ENCODE results near the gene FNDC3B.

The FNDC3B gene

DNA sequence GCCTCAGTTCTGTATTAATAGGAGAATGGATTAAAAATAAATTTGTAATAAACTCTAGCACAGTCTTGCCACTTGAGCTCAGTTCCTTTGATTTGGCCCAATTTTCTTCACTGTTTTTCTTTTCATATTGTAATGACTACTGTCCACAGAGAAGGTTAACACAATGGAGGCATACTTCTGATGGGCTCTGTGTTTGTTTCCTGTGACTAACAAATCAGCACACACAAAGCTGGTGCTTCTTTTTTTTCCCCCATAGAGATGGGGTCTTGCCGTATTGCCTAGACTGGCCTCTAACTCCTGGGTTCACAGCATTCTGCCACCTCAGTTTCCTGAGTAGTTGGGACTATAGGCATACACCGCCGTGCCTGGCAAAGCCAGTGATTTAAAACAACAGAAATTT, 226.7 kb downstream of the FNDC3B start:
- Histone ChIP-seq H3K27me3 (ENCODE audit: insufficient read depth, low read length) (no peaks in the 10 kb centered on the region), H3K27ac (ENCODE audit: low read depth, low read length) (no peak overlapping the region), H3K9me3 (ENCODE audit: insufficient read depth, low read depth, low read length) (no peaks in the 10 kb centered on the region), H3K36me3 (ENCODE audit: insufficient read depth, low read length) (peaks cover 26% of the 10 kb centered on the region; the same call in 1 of the 2 replicates), H3K4me3 (ENCODE audit: low read length) (no peak overlapping the region), H3K4me1 (ENCODE audit: insufficient read depth, low read length) (peaks cover 20% of the 10 kb centered on the region), H3K9ac (ENCODE audit: low read depth, low read length) (no peak overlapping the region)
- WGBS = 88% methylated on average over 3 of the region's 3 CpGs

- H3K27ac ChIP-seq (ENCODE audit: low read depth, low read length) = no peak overlapping the region
- no peak overlapping the region for H3K4me3 ChIP-seq (ENCODE audit: low read length)
- H3K27me3 ChIP-seq (ENCODE audit: insufficient read depth, low read length) = no peaks in the 10 kb centered on the region
- peaks cover 21% of the 10 kb centered on the region; the same call in 1 of the 2 replicates for H3K36me3 ChIP-seq (ENCODE audit: insufficient read depth, low read length)
- no peaks in the 10 kb centered on the region for H3K9me3 ChIP-seq (ENCODE audit: insufficient read depth, low read depth, low read length)
- H3K4me1 ChIP-seq (ENCODE audit: insufficient read depth, low read length) = peaks cover 9% of the 10 kb centered on the region
- 97% methylated on average over 3 of the region's 3 CpGs for WGBS
- no peak overlapping the region for H3K9ac ChIP-seq (ENCODE audit: low read depth, low read length)
Observed at GRCh38 chr3:172268425-172268824, 229.0 kb downstream of the FNDC3B start.

GRCh38 chr3:172268868-172269267, 229.5 kb downstream of the FNDC3B start:
- no peak overlapping the region for H3K27ac ChIP-seq (ENCODE audit: low read depth, low read length)
- H3K4me1 ChIP-seq (ENCODE audit: insufficient read depth, low read length) = peaks cover 9% of the 10 kb centered on the region
- no peaks in the 10 kb centered on the region for H3K9me3 ChIP-seq (ENCODE audit: insufficient read depth, low read depth, low read length)
- H3K9ac ChIP-seq (ENCODE audit: low read depth, low read length) = no peak overlapping the region
- 93% methylated on average over 2 of the region's 2 CpGs for WGBS
- no peak overlapping the region for H3K4me3 ChIP-seq (ENCODE audit: low read length)
- H3K36me3 ChIP-seq (ENCODE audit: insufficient read depth, low read length) = peaks cover 17% of the 10 kb centered on the region; the same call in 1 of the 2 replicates
- no peaks in the 10 kb centered on the region for H3K27me3 ChIP-seq (ENCODE audit: insufficient read depth, low read length)

DNA sequence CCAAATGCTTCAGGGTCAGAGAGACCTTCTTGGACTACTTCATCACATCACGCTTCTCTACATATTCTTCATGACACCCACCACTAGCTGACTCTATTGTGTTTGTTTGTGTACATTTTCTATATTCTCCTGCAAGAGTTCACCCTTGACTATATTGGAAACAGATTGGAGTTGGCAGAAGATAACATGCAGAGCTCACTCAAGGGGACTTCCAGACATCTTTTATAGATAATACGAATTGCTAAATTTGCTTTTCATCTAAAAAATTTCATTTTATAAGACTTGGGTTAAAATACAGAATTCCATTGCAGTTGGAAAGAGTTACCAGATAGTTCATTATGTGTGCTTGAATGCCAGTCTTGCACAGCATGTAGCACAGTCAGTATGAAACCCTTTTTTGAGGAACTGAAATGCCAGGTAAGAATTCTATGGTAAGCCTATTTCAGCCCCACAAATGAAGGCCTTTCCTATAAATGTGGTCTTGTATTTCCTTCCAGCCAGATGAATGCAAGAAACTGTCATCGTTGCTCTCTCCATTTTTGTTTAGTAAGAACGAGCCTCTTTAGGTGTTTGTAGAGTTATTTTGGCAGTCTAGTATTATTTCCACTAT, 231.3 kb downstream of the FNDC3B start:
- H3K36me3 ChIP-seq (ENCODE audit: insufficient read depth, low read length) = peaks cover 10% of the 10 kb centered on the region; the same call in 1 of the 2 replicates
- peaks cover 7% of the 10 kb centered on the region for H3K4me1 ChIP-seq (ENCODE audit: insufficient read depth, low read length)
- no peak overlapping the region for H3K4me3 ChIP-seq (ENCODE audit: low read length)
- no peak overlapping the region for H3K27ac ChIP-seq (ENCODE audit: low read depth, low read length)
- no peaks in the 10 kb centered on the region for H3K27me3 ChIP-seq (ENCODE audit: insufficient read depth, low read length)
- H3K9me3 ChIP-seq (ENCODE audit: insufficient read depth, low read depth, low read length) = no peaks in the 10 kb centered on the region
- WGBS = 94% methylated on average over 3 of the region's 4 CpGs
- H3K9ac ChIP-seq (ENCODE audit: low read depth, low read length) = no peak overlapping the region

- Histone ChIP-seq H3K27me3 (ENCODE audit: insufficient read depth, low read length) (no peaks in the 10 kb centered on the region), H3K27ac (ENCODE audit: low read depth, low read length) (no peak overlapping the region)
- WGBS = 96% methylated on average over 8 of the region's 9 CpGs
Observed at GRCh38 chr3:172271386-172271976, 232.1 kb downstream of the FNDC3B start.

GRCh38 chr3:172272698-172273097, 233.3 kb downstream of the FNDC3B start:
- Histone ChIP-seq H3K9me3 (ENCODE audit: insufficient read depth, low read depth, low read length) (no peaks in the 10 kb centered on the region), H3K4me3 (ENCODE audit: low read length) (no peak overlapping the region), H3K9ac (ENCODE audit: low read depth, low read length) (no peak overlapping the region), H3K4me1 (ENCODE audit: insufficient read depth, low read length) (no peaks in the 10 kb centered on the region), H3K27ac (ENCODE audit: low read depth, low read length) (no peak overlapping the region), H3K27me3 (ENCODE audit: insufficient read depth, low read length) (no peaks in the 10 kb centered on the region), H3K36me3 (ENCODE audit: insufficient read depth, low read length) (peaks cover 3% of the 10 kb centered on the region; the same call in 1 of the 2 replicates)
- 100% methylated on average over 1 of the region's 2 CpGs for WGBS

More at GRCh38 chr3:172271386-172271976, 232.1 kb downstream of the FNDC3B start:
- H3K9me3 ChIP-seq (ENCODE audit: insufficient read depth, low read depth, low read length) = no peaks in the 10 kb centered on the region
- H3K36me3 ChIP-seq (ENCODE audit: insufficient read depth, low read length) = peaks cover 10% of the 10 kb centered on the region; the same call in 1 of the 2 replicates
- H3K9ac ChIP-seq (ENCODE audit: low read depth, low read length) = no peak overlapping the region
- no peaks in the 10 kb centered on the region for H3K4me1 ChIP-seq (ENCODE audit: insufficient read depth, low read length)
- H3K4me3 ChIP-seq (ENCODE audit: low read length) = no peak overlapping the region

GRCh38 chr3:172273378-172273777, 234.0 kb downstream of the FNDC3B start:
- H3K27ac ChIP-seq (ENCODE audit: low read depth, low read length) = no peak overlapping the region
- no peaks in the 10 kb centered on the region for H3K9me3 ChIP-seq (ENCODE audit: insufficient read depth, low read depth, low read length)
- H3K9ac ChIP-seq (ENCODE audit: low read depth, low read length) = no peak overlapping the region
- WGBS = 100% methylated on average over 1 of the region's 1 CpG
- H3K4me3 ChIP-seq (ENCODE audit: low read length) = no peak overlapping the region
- H3K4me1 ChIP-seq (ENCODE audit: insufficient read depth, low read length) = no peaks in the 10 kb centered on the region
- H3K27me3 ChIP-seq (ENCODE audit: insufficient read depth, low read length) = no peaks in the 10 kb centered on the region
- peaks cover 3% of the 10 kb centered on the region; the same call in 1 of the 2 replicates for H3K36me3 ChIP-seq (ENCODE audit: insufficient read depth, low read length)

DNA sequence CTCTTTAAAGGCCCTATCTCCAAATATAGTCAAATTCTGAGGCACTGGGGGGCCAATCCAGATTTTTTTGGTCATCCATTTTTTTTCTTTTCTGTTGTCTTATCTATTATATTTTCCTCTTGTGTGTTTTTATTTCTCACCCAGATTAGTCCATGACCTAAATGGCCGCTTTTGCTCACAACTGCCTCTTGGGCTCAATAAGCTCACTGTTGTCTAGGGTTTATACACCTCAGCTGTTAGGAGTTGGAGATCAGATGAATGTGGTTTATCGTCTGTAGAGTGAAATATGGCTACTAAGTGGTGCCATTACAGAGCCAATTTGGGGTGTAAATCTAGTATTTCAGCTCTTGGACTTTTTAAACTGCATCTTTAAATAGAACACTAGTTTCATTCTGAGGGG, 235.5 kb downstream of the FNDC3B start:
- Histone ChIP-seq H3K9ac (ENCODE audit: low read depth, low read length) (no peak overlapping the region), H3K4me1 (ENCODE audit: insufficient read depth, low read length) (no peaks in the 10 kb centered on the region; the same call in 1 of the 2 replicates), H3K27ac (ENCODE audit: low read depth, low read length) (no peak overlapping the region), H3K27me3 (ENCODE audit: insufficient read depth, low read length) (no peaks in the 10 kb centered on the region), H3K4me3 (ENCODE audit: low read length) (no peak overlapping the region), H3K36me3 (ENCODE audit: insufficient read depth, low read length) (peaks cover 3% of the 10 kb centered on the region; the same call in 1 of the 2 replicates), H3K9me3 (ENCODE audit: insufficient read depth, low read depth, low read length) (no peaks in the 10 kb centered on the region)
- WGBS = 98% methylated on average over 2 of the region's 2 CpGs

DNA sequence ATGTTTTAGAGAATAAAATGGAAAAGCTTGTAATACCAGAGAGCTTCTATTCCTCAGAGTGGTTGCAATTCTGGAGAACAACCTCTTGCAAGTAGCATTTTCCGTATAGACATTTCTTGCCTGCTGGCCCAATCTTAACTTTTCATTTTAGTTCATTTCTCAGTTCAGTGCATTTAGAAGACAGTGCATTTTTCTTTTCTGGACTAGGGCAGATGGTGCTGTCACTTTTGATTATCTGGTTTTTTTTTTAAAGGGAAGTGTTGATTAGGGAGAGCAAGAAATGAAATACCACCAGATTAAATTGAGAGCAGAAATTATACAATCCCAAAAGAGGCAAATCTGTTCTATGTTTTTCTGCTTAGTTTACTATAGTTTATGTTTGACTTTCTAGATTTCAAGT, 236.2 kb downstream of the FNDC3B start:
- Histone ChIP-seq H3K27ac (ENCODE audit: low read depth, low read length) (no peak overlapping the region), H3K9me3 (ENCODE audit: insufficient read depth, low read depth, low read length) (no peaks in the 10 kb centered on the region), H3K36me3 (ENCODE audit: insufficient read depth, low read length) (peaks cover 3% of the 10 kb centered on the region; the same call in 1 of the 2 replicates), H3K4me3 (ENCODE audit: low read length) (no peak overlapping the region), H3K4me1 (ENCODE audit: insufficient read depth, low read length) (no peaks in the 10 kb centered on the region; the same call in 1 of the 2 replicates), H3K9ac (ENCODE audit: low read depth, low read length) (no peak overlapping the region), H3K27me3 (ENCODE audit: insufficient read depth, low read length) (no peaks in the 10 kb centered on the region)
- WGBS = 96% methylated on average over 1 of the region's 1 CpG

GRCh38 chr3:172276103-172276502, 236.7 kb downstream of the FNDC3B start:
- Histone ChIP-seq H3K4me1 (ENCODE audit: insufficient read depth, low read length) (no peaks in the 10 kb centered on the region; the same call in 1 of the 2 replicates), H3K27ac (ENCODE audit: low read depth, low read length) (no peak overlapping the region), H3K4me3 (ENCODE audit: low read length) (no peak overlapping the region), H3K27me3 (ENCODE audit: insufficient read depth, low read length) (no peaks in the 10 kb centered on the region), H3K36me3 (ENCODE audit: insufficient read depth, low read length) (peaks cover 3% of the 10 kb centered on the region; the same call in 1 of the 2 replicates), H3K9me3 (ENCODE audit: insufficient read depth, low read depth, low read length) (no peaks in the 10 kb centered on the region), H3K9ac (ENCODE audit: low read depth, low read length) (no peak overlapping the region)

DNA sequence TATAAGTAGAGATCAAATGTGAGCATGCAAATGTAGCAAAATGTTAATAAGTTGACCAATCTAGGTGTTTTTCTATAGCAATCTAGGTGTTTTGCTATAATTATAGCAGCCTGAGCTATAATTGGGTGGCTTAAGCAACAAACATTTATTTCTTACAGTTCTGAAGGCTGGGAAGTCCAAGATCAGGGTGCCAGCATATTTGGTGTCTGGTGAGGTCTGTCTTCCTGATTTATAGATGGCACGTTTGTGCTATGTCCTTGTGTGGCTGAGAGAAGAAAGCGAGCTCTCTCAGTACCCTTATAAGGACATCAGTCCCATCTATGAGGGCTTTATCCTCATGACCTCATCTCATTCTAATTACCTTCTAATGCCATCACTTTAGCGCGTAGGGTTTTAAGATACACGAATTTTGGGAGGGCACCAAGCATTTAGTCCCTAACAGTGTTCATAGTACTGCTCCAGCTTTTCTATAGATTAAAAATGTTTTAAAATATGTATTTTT, 237.8 kb downstream of the FNDC3B start:
- no peak overlapping the region for H3K4me3 ChIP-seq (ENCODE audit: low read length)
- H3K4me1 ChIP-seq (ENCODE audit: insufficient read depth, low read length) = no peaks in the 10 kb centered on the region; the same call in 1 of the 2 replicates
- H3K9me3 ChIP-seq (ENCODE audit: insufficient read depth, low read depth, low read length) = no peaks in the 10 kb centered on the region
- H3K27ac ChIP-seq (ENCODE audit: low read depth, low read length) = no peak overlapping the region
- H3K27me3 ChIP-seq (ENCODE audit: insufficient read depth, low read length) = no peaks in the 10 kb centered on the region
- H3K36me3 ChIP-seq (ENCODE audit: insufficient read depth, low read length) = 0 out of 2 replicates have a peak, but pooled peaks cover 3% of the 10 kb centered on the region
- WGBS = 98% methylated on average over 5 of the region's 5 CpGs
- H3K9ac ChIP-seq (ENCODE audit: low read depth, low read length) = no peak overlapping the region

Measured in HUES64 (cell line).